ENCODE data around the gene CDK5RAP2. TPM values are rescaled to one million over a fixed set of nuclear protein-coding genes. Genes with fewer than 3 reads are reported as not detected.
A peak's percentile ranks its signal among the peaks of the same experiment; 100 is the strongest.

The CDK5RAP2 gene
- total RNA-seq, 1 donor from 2014 or later = 33.6 TPM

- no peak overlapping the region for H3K4me3 ChIP-seq
- H3K27me3 ChIP-seq = no peaks in the 10 kb centered on the region
- intact Hi-C loops (cut with DNase I) = no loop called here
- no peak for TF ChIP-seq CTCF (IDR thresholded peaks at IDR 0.05)
- no peaks in the 10 kb centered on the region for H3K36me3 ChIP-seq
- H3K27ac ChIP-seq = no peak overlapping the region
- peak in 1 of 2 donors; percentile 28 for DNase-seq (ENCODE audit: low spot score in 2 of 2)
- H3K4me1 ChIP-seq = no peaks in the 10 kb centered on the region
- H3K9me3 ChIP-seq = peaks cover 0 to 9% of the 10 kb centered on the region in 2 donors
Measured at GRCh38 chr9:120375316-120375715, 204.7 kb downstream of the CDK5RAP2 start.

- Histone ChIP-seq H3K36me3 (no peaks in the 10 kb centered on the region), H3K27me3 (no peaks in the 10 kb centered on the region), H3K9me3 (peaks cover 0 to 8% of the 10 kb centered on the region in 2 donors), H3K27ac (no peak overlapping the region), H3K4me1 (no peaks in the 10 kb centered on the region), H3K4me3 (no peak overlapping the region)
- DNase-seq (ENCODE audit: low spot score in 2 of 2) = peak in 1 of 2 donors; percentile 22
- intact Hi-C loops (cut with DNase I) = no loop called here
- TF ChIP-seq CTCF (IDR thresholded peaks at IDR 0.05) = no peak
Measured at GRCh38 chr9:120374817-120375216, 205.2 kb downstream of the CDK5RAP2 start.

- Histone ChIP-seq H3K36me3 (no peaks in the 10 kb centered on the region), H3K9me3 (peaks cover 0 to 2% of the 10 kb centered on the region in 2 donors), H3K4me1 (no peaks in the 10 kb centered on the region), H3K4me3 (no peak overlapping the region), H3K27me3 (no peaks in the 10 kb centered on the region), H3K27ac (no peak overlapping the region)
- no peak for TF ChIP-seq CTCF (IDR thresholded peaks at IDR 0.05)
- DNase-seq (ENCODE audit: low spot score in 2 of 2) = peak in 1 of 2 donors; percentile 41
- intact Hi-C loops (cut with DNase I) = no loop called here
Measured at GRCh38 chr9:120374239-120374638, 205.7 kb downstream of the CDK5RAP2 start.

GRCh38 chr9:120372040-120372439 is 207.9 kb downstream of the CDK5RAP2 start:
- TF ChIP-seq CTCF (IDR thresholded peaks at IDR 0.05) = no peak
- peak in 1 of 2 donors; percentile 16 for DNase-seq (ENCODE audit: low spot score in 2 of 2)
- no peaks in the 10 kb centered on the region for H3K36me3 ChIP-seq
- H3K4me1 ChIP-seq = no peaks in the 10 kb centered on the region
- no peak overlapping the region for H3K4me3 ChIP-seq
- H3K27me3 ChIP-seq = no peaks in the 10 kb centered on the region
- no peak overlapping the region for H3K27ac ChIP-seq
- no peaks in the 10 kb centered on the region for H3K9me3 ChIP-seq
- intact Hi-C loops (cut with DNase I) = no loop called here

- Histone ChIP-seq H3K27ac (no peak overlapping the region), H3K9me3 (no peaks in the 10 kb centered on the region), H3K4me3 (no peak overlapping the region), H3K4me1 (no peaks in the 10 kb centered on the region), H3K36me3 (no peaks in the 10 kb centered on the region), H3K27me3 (no peaks in the 10 kb centered on the region)
- peak in 1 of 2 donors; percentile 5 for DNase-seq (ENCODE audit: low spot score in 2 of 2)
- intact Hi-C loops (cut with DNase I) = no loop called here
- TF ChIP-seq CTCF (IDR thresholded peaks at IDR 0.05) = no peak
Measured at GRCh38 chr9:120369608-120370220, 210.3 kb downstream of the CDK5RAP2 start.

GRCh38 chr9:120368799-120369198 is 211.2 kb downstream of the CDK5RAP2 start:
- Histone ChIP-seq H3K4me3 (no peak overlapping the region), H3K27ac (no peak overlapping the region), H3K27me3 (no peaks in the 10 kb centered on the region), H3K36me3 (no peaks in the 10 kb centered on the region), H3K4me1 (no peaks in the 10 kb centered on the region), H3K9me3 (no peaks in the 10 kb centered on the region)
- TF ChIP-seq CTCF (IDR thresholded peaks at IDR 0.05) = no peak
- intact Hi-C loops (cut with DNase I) = no loop called here
- DNase-seq (ENCODE audit: low spot score in 2 of 2) = no peak

Measured in ascending aorta (tissue), 2 donors.